ENCODE data around the gene SEMA3D.

DNA sequence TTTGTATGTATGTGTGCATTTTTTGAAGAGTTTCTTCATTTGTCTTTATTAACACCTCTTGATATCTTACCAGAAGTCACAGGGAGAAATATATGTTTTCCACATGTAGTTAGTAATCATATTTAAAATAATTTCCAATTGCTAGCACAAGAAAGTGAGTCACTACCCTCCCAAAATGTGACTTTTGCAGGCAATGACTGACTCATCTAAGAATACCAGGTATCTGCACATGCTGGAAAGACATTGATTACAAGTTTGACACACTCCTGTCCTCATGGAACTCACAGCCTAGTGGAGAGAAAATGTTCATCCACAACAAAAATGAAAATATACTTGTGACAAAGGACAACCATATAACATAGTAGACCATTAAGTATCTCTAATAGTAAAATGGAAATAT is 82.9 kb downstream of the SEMA3D start:
- TF ChIP-seq, protein P1, sequence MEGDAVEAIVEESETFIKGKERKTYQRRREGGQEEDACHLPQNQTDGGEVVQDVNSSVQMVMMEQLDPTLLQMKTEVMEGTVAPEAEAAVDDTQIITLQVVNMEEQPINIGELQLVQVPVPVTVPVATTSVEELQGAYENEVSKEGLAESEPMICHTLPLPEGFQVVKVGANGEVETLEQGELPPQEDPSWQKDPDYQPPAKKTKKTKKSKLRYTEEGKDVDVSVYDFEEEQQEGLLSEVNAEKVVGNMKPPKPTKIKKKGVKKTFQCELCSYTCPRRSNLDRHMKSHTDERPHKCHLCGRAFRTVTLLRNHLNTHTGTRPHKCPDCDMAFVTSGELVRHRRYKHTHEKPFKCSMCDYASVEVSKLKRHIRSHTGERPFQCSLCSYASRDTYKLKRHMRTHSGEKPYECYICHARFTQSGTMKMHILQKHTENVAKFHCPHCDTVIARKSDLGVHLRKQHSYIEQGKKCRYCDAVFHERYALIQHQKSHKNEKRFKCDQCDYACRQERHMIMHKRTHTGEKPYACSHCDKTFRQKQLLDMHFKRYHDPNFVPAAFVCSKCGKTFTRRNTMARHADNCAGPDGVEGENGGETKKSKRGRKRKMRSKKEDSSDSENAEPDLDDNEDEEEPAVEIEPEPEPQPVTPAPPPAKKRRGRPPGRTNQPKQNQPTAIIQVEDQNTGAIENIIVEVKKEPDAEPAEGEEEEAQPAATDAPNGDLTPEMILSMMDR (conservative IDR thresholded peaks at IDR 0.05; ENCODE audit: low read depth, low read length), result no peak
- no peak for TF ChIP-seq EZH2 (IDR thresholded peaks at IDR 0.05; ENCODE audit: borderline replicate concordance, low read depth, low read length, poor library complexity, severe bottlenecking)

Data from A673 (cell line).